A549 (cell line): ENCODE data around the gene TTBK2. TPM values are rescaled to one million over a fixed set of nuclear protein-coding genes. Genes with fewer than 3 reads are reported as not detected.

Experiments used
- ATAC-seq, 2 experiments: fragments of 200-7000 bp in 1 of 2; fragments of >200 bp in 1 of 2; cut with Nextera tagmentation in 1 of 2; cut with Tn5 transposase in 1 of 2; 3 replicates each; pipeline versions ENCODE4 v1.8.0 to v1.9.1; 2018 to 2020; ENCODE audit warnings: mild to moderate bottlenecking in 1 of 2, moderate library complexity in 1 of 2
- CTCF ChIA-PET: fragments of 300-600 bp; sonication (Branson Sonifier 250); formaldehyde crosslinking; extraction: SDS; loops from one replicate; lab custom pipeline; 2021; ENCODE audit warnings: antibody characterized with exemption, inconsistent platforms; lab: Yijun Ruan, JAX
- POLR2A ChIA-PET: fragments of 350-600 bp; formaldehyde crosslinking; extraction: SDS; loops from one replicate; lab custom pipeline; 2021; ENCODE audit warnings: antibody characterized with exemption, inconsistent platforms; lab: Yijun Ruan, JAX
- DNase-seq, 2 experiments: peaks; one replicate each; pipeline versions ENCODE4 v3.0.0 to v3.0.0-alpha.2; 2011 to 2016; ENCODE audit warnings: low read depth in 1 of 2, low spot score in 1 of 2
- FAIRE-seq: peaks from 2 replicates; lab custom pipeline; 2011; peaks lifted over from hg19 to GRCh38; lab: Jason Lieb, UNC
- H3K27ac ChIP-seq, 2 experiments: fragments of >200 bp; sonication (Bioruptor Twin); formaldehyde crosslinking; 3 replicates each; pipeline ENCODE4 v1.5.1; 2016 to 2017
- H3K4me1 ChIP-seq: fragments of >200 bp; sonication (Bioruptor Twin); formaldehyde crosslinking; 3 replicates; pipeline ENCODE4 v1.6.1; 2016
- H3K4me2 ChIP-seq: fragments of >200 bp; sonication (Bioruptor Twin); formaldehyde crosslinking; 3 replicates; pipeline ENCODE4 v1.6.1; 2016
- H3K4me3 ChIP-seq: fragments of >200 bp; sonication (Bioruptor Twin); formaldehyde crosslinking; 3 replicates; pipeline ENCODE4 v1.5.1; 2016
- H3K9me3 ChIP-seq: fragments of >200 bp; sonication (Bioruptor Twin); formaldehyde crosslinking; 3 replicates; pipeline ENCODE4 v1.6.1; 2016
- CBX2 ChIP-seq: fragments of 200-600 bp; sonication (generic); IDR thresholded peaks from 2 replicates; pipeline ENCODE4 v1.6.1; 2016; ENCODE audit warnings: low read depth, mild to moderate bottlenecking, borderline replicate concordance
- CEBPB ChIP-seq, 2 experiments: fragments of >200 bp in 1 of 2; sonication (Bioruptor Twin) in 1 of 2; formaldehyde crosslinking in 1 of 2; IDR thresholded peaks; 2 replicates each; pipeline ENCODE4 v1.6.1; 2012 to 2016
- CHD2 ChIP-seq: fragments of 150-350 bp; IDR thresholded peaks from 2 replicates; pipeline ENCODE4 v1.6.1; 2014; ENCODE audit warnings: low read length; ENCODE audit not compliant: partially characterized antibody
- CHD4 ChIP-seq: fragments of 200-600 bp; sonication (generic); IDR thresholded peaks from 2 replicates; pipeline ENCODE4 v1.6.1; 2016; ENCODE audit warnings: antibody characterized with exemption, mild to moderate bottlenecking, borderline replicate concordance
- FOSL2 ChIP-seq, 2 experiments: fragments of 450-650 bp in 1 of 2; fragments of >200 bp in 1 of 2; sonication (Bioruptor Twin) in 1 of 2; formaldehyde crosslinking; IDR thresholded peaks; 2 replicates each; pipeline versions ENCODE4 v1.5.0 to v1.6.1; 2016 to 2020; ENCODE audit warnings: mild to moderate bottlenecking in 1 of 2, moderate library complexity in 1 of 2
- FOXS1 ChIP-seq: fragments of 250-450 bp; sonication (Bioruptor Pico); IDR thresholded peaks from 2 replicates; pipeline ENCODE4 v1.5.0; 2020; ENCODE audit warnings: mild to moderate bottlenecking, moderate library complexity
- GATA3 ChIP-seq: IDR thresholded peaks from 2 replicates; pipeline ENCODE4 v1.6.1; 2012; ENCODE audit warnings: borderline replicate concordance
- HDAC2 ChIP-seq: fragments of 200-600 bp; sonication (generic); IDR thresholded peaks from 2 replicates; pipeline ENCODE4 v1.6.1; 2016
- HEYL ChIP-seq: fragments of 250-450 bp; sonication (Bioruptor Pico); IDR thresholded peaks from 2 replicates; pipeline ENCODE4 v1.8.0; 2021; ENCODE audit warnings: mild to moderate bottlenecking, moderate library complexity
- HMGXB4 ChIP-seq: fragments of 250-450 bp; sonication (Bioruptor Pico); IDR thresholded peaks from 2 replicates; pipeline ENCODE4 v1.5.0; 2021; ENCODE audit warnings: mild to moderate bottlenecking, moderate library complexity, borderline replicate concordance
- HOXA7 ChIP-seq: fragments of 250-450 bp; sonication (Bioruptor Pico); IDR thresholded peaks from 2 replicates; pipeline ENCODE4 v1.5.0; 2020; ENCODE audit warnings: mild to moderate bottlenecking, moderate library complexity
- HOXB5 ChIP-seq: fragments of 250-450 bp; sonication (Bioruptor Pico); IDR thresholded peaks from 2 replicates; pipeline ENCODE4 v1.5.0; 2020; ENCODE audit warnings: mild to moderate bottlenecking, moderate library complexity
- JUN ChIP-seq, 2 experiments: fragments of >200 bp; sonication (Bioruptor Twin); formaldehyde crosslinking; IDR thresholded peaks; 2 replicates in 1 of 2; 3 replicates in 1 of 2; pipeline ENCODE4 v1.6.1; 2016 to 2017
- JUNB ChIP-seq: fragments of >200 bp; sonication (Bioruptor Twin); formaldehyde crosslinking; IDR thresholded peaks from 2 replicates; pipeline ENCODE4 v1.6.1; 2016
- KDM1A ChIP-seq: fragments of 200-600 bp; sonication (generic); IDR thresholded peaks from 2 replicates; pipeline ENCODE4 v1.6.1; 2016; ENCODE audit warnings: low read depth, mild to moderate bottlenecking
- KDM5A ChIP-seq: fragments of 200-600 bp; sonication (generic); IDR thresholded peaks from 2 replicates; pipeline ENCODE4 v1.6.1; 2016; ENCODE audit warnings: antibody characterized with exemption, mild to moderate bottlenecking
- MAFK ChIP-seq: fragments of 450-650 bp; IDR thresholded peaks from 2 replicates; pipeline ENCODE4 v1.6.1; 2014; ENCODE audit not compliant: partially characterized antibody
- NFE2L2 ChIP-seq: fragments of 150-350 bp; conservative IDR thresholded peaks from 2 replicates; pipeline ENCODE4 v1.6.1; 2014; ENCODE audit warnings: low read length
- POLR2A ChIP-seq: IDR thresholded peaks from 2 replicates; pipeline ENCODE4 v1.6.1; 2012; ENCODE audit warnings: mild to moderate bottlenecking, low read length
- RAD21 ChIP-seq, 2 experiments: fragments of >200 bp in 1 of 2; sonication (Bioruptor Twin) in 1 of 2; formaldehyde crosslinking in 1 of 2; IDR thresholded peaks in 1 of 2; conservative IDR thresholded peaks in 1 of 2; 2 replicates in 1 of 2; 3 replicates in 1 of 2; pipeline ENCODE4 v1.6.1; 2012 to 2018; ENCODE audit warnings: inconsistent platforms in 1 of 2
- RNF2 ChIP-seq: fragments of 200-600 bp; sonication (generic); IDR thresholded peaks from 2 replicates; pipeline ENCODE4 v1.6.1; 2016; ENCODE audit warnings: low read depth, mild to moderate bottlenecking, antibody characterized with exemption, moderate library complexity, borderline replicate concordance
- TFCP2L1 ChIP-seq: fragments of 250-450 bp; sonication (Bioruptor Pico); IDR thresholded peaks from 2 replicates; pipeline ENCODE4 v1.5.0; 2021; ENCODE audit warnings: mild to moderate bottlenecking
- ZFP36 ChIP-seq: fragments of 450-650 bp; IDR thresholded peaks from 2 replicates; pipeline ENCODE4 v1.6.1; 2014; ENCODE audit warnings: borderline replicate concordance; ENCODE audit not compliant: partially characterized antibody
- ZSCAN20 ChIP-seq: fragments of 250-450 bp; sonication (Bioruptor Pico); IDR thresholded peaks from 2 replicates; pipeline ENCODE4 v1.8.0; 2022; ENCODE audit warnings: mild to moderate bottlenecking, moderate library complexity
- WGBS: methylation state at CpG from one replicate; pipeline ENCODE4 v1.1.6; 2017; ENCODE audit errors: missing lambda C conversion rate; 5-methylcytosine and 5-hydroxymethylcytosine counted together
- polyA plus RNA-seq, 4 experiments: library from polyadenylated mRNA; depleted of rRNA in 3 of 4; stranded (reverse); fragments of >200 nt; fragmentation: RNase III in 1 of 4; extraction: RNeasy Plus Mini Kit Qiagen cat#74134 plus additional on column Dnase treatment in 1 of 4; gene quantifications; 2 replicates in 3 of 4; 3 replicates in 1 of 4; pipeline ENCODE4 v1.2.3, GENCODE V29; 2011 to 2017
- TF ChIP-seq, protein P1 (sequence below): fragments of 150-350 bp; IDR thresholded peaks from 2 replicates; pipeline ENCODE4 v1.6.1; 2014; ENCODE audit warnings: low read depth, mild to moderate bottlenecking, low read length
- TF ChIP-seq, protein P2 (sequence below): fragments of 250-450 bp; sonication (Bioruptor Pico); IDR thresholded peaks from 2 replicates; pipeline ENCODE4 v1.5.0; 2020; ENCODE audit warnings: low read depth, mild to moderate bottlenecking, moderate library complexity
- TF ChIP-seq, protein P3 (sequence below): fragments of >200 bp; sonication (Bioruptor Twin); formaldehyde crosslinking; IDR thresholded peaks from 2 replicates; pipeline ENCODE4 v1.6.1; 2016

TTBK2 gene
- polyA plus RNA-seq, 2 of the 4 experiments (the other 2 are of a cell fraction) = 2.3 to 5.6 TPM

GRCh38 chr15:42843699-42844098, 76.9 kb downstream of the TTBK2 start:
- Histone ChIP-seq H3K4me2 (no peak overlapping the region), H3K4me1 (peaks cover 5% of the 10 kb centered on the region; the same call in 2 of the 3 replicates), H3K9me3 (peaks cover 6% of the 10 kb centered on the region; the same call in 1 of the 3 replicates), H3K4me3 (no peak overlapping the region), H3K27ac (no peak overlapping the region)
- no peak for ATAC-seq
- ChIA-PET CTCF (no interaction called here), POLR2A (no interaction called here)
- no peak for DNase-seq
- no peak for FAIRE-seq
- TF ChIP-seq FOXS1 (CRISPR knock-in tag) (no peak), HEYL (no peak), CEBPB (IDR thresholded peaks at IDR 0.05) (no peak), HMGXB4 (no peak), KDM1A (no peak), MAFK (no peak), HDAC2 (no peak), CHD2 (no peak), CBX2 (no peak), RNF2 (no peak), RAD21 (conservative IDR thresholded peaks at IDR 0.05 in 1 of 2, IDR thresholded peaks at IDR 0.05 in 1 of 2) (no peak), ZSCAN20 (CRISPR knock-in tag) (no peak)
- TF ChIP-seq, protein P1, sequence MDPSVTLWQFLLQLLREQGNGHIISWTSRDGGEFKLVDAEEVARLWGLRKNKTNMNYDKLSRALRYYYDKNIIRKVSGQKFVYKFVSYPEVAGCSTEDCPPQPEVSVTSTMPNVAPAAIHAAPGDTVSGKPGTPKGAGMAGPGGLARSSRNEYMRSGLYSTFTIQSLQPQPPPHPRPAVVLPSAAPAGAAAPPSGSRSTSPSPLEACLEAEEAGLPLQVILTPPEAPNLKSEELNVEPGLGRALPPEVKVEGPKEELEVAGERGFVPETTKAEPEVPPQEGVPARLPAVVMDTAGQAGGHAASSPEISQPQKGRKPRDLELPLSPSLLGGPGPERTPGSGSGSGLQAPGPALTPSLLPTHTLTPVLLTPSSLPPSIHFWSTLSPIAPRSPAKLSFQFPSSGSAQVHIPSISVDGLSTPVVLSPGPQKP = no peak
- TF ChIP-seq, protein P2, sequence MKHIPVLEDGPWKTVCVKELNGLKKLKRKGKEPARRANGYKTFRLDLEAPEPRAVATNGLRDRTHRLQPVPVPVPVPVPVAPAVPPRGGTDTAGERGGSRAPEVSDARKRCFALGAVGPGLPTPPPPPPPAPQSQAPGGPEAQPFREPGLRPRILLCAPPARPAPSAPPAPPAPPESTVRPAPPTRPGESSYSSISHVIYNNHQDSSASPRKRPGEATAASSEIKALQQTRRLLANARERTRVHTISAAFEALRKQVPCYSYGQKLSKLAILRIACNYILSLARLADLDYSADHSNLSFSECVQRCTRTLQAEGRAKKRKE (CRISPR knock-in tag) = no peak
- 76% methylated on average over 4 of the region's 4 CpGs for WGBS

DNA sequence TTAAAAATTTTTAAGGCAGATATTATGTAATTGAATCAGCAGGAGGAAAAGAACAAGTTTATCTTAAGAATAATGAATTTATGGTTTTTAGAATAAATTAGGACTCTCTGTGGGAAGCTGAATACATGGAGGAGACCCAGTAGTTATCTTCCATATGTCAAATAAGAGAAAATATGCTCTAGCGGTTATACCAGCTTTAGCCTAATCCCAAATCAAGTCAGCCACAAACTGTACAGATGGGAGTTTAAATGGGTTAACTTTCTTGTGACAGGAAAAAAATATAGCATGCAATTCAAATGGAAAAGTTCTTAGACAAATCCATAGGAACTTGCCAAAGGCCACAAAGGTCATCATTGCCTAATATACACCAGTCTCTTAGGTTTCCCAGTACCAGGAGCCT, 84.3 kb downstream of the TTBK2 start:
- ChIA-PET POLR2A (no interaction called here), CTCF (interaction anchor here (1.3 kb wide), 1 partner anchor 368 kb away, joined by 3 read pairs; no protein-coding TSS in a partner anchor)
- DNase-seq (no peak), ATAC-seq (no peak), FAIRE-seq (no peak)
- no peak overlapping the region for H3K4me2 ChIP-seq
- H3K4me1 ChIP-seq = peaks cover 14% of the 10 kb centered on the region; the same call in 2 of the 3 replicates
- no peak overlapping the region for H3K4me3 ChIP-seq
- 95% methylated on average over 1 of the region's 1 CpG for WGBS
- H3K9me3 ChIP-seq = no peaks in the 10 kb centered on the region
- no peak overlapping the region for H3K27ac ChIP-seq
- TF ChIP-seq HOXA7 (CRISPR knock-in tag) = no peak
- TF ChIP-seq ZSCAN20 (CRISPR knock-in tag) = no peak
- no peak for TF ChIP-seq POLR2A
- TF ChIP-seq, protein P3, sequence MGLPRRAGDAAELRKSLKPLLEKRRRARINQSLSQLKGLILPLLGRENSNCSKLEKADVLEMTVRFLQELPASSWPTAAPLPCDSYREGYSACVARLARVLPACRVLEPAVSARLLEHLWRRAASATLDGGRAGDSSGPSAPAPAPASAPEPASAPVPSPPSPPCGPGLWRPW = no peak
- TF ChIP-seq JUN (IDR thresholded peaks at IDR 0.05) = no peak
- no peak for TF ChIP-seq CHD4
- TF ChIP-seq KDM5A = no peak
- no peak for TF ChIP-seq FOXS1 (CRISPR knock-in tag)
- no peak for TF ChIP-seq NFE2L2
- no peak for TF ChIP-seq TFCP2L1

DNA sequence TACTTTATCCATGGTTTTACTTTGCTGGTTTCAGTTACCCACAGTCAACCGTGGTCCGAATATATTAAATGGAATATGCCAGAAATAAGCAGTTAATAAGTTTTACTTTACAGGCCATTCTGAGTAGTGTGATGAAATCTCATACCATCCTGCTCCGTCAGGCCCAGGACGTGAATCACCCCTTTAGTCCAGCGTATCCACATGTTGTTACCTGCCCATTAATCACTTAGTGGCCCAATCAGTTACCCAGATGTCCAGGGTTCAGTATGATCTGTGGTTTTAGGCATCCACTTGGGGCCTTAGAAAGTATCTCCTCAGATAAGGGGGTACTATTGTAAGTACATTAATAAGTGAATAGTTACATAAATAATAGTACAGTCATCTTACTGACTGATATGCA, 88.0 kb downstream of the TTBK2 start:
- TF ChIP-seq JUNB (0 out of 2 replicates have a peak, but pooled peaks have one; percentile 39), GATA3 (no peak), ZFP36 (no peak), FOSL2 (IDR thresholded peaks at IDR 0.05) (peak; percentile 39; the same call in 1 of the 2 replicates), FOSL2 (CRISPR knock-in tag; IDR thresholded peaks at IDR 0.05) (peak; percentile 45; the same call in 1 of the 2 replicates), HOXB5 (CRISPR knock-in tag) (peak; percentile 37; the same call in 1 of the 2 replicates)
- WGBS = 20% methylated on average over 5 of the region's 5 CpGs
- Histone ChIP-seq H3K4me2 (peak overlapping the region; percentile 58), H3K4me1 (peaks cover 14% of the 10 kb centered on the region; the same call in 2 of the 3 replicates), H3K9me3 (no peaks in the 10 kb centered on the region), H3K27ac (peak overlapping the region; percentile 46 to 72; a peak in 5 of 6 replicates), H3K4me3 (no peak overlapping the region)
- peak; percentile 22 to 61 for DNase-seq
- CTCF ChIA-PET = no interaction called here
- ATAC-seq = peak; percentile 86 to 95
- POLR2A ChIA-PET = no interaction called here
- no peak for FAIRE-seq
